HG02884 (cell line): Measurements from ENCODE around the gene PPIG.
"Not testable (repeated sequence)": the region's sequence is repeated elsewhere in the genome, so short reads cannot be mapped to it uniquely, and the experiment has no call there.

Experiments used
- ATAC-seq: cut with Tn5 transposase; IDR thresholded peaks from one replicate; pipeline ENCODE4 v1.9.1; 2021; ENCODE audit warnings: mild to moderate bottlenecking, moderate library complexity; ENCODE audit not compliant: unreplicated experiment

Gene PPIG

GRCh38 chr2:169661265-169661664, 77.1 kb downstream of the PPIG start:
- no peak for ATAC-seq

- ATAC-seq = no peak
Observed at GRCh38 chr2:169662744-169663143, 78.6 kb downstream of the PPIG start.

- ATAC-seq = no peak
Observed at GRCh38 chr2:169663247-169663646, 79.1 kb downstream of the PPIG start.

GRCh38 chr2:169664600-169664977, 80.4 kb downstream of the PPIG start:
- ATAC-seq = no peak

- no peak for ATAC-seq
Observed at GRCh38 chr2:169664978-169665930, 81.1 kb downstream of the PPIG start.

GRCh38 chr2:169667583-169667982, 83.4 kb downstream of the PPIG start:
- no peak for ATAC-seq

GRCh38 chr2:169670215-169670651, 86.1 kb downstream of the PPIG start:
- no peak for ATAC-seq

- ATAC-seq = no peak
Observed at GRCh38 chr2:169670937-169671336, 86.8 kb downstream of the PPIG start.

- ATAC-seq = no peak
Observed at GRCh38 chr2:169672406-169672805, 88.3 kb downstream of the PPIG start.

GRCh38 chr2:169673106-169673505, 89.0 kb downstream of the PPIG start:
- ATAC-seq = no peak

GRCh38 chr2:169673921-169674320, 89.8 kb downstream of the PPIG start:
- no peak for ATAC-seq

GRCh38 chr2:169676357-169676756, 92.2 kb downstream of the PPIG start:
- no peak for ATAC-seq

- ATAC-seq = no peak
Observed at GRCh38 chr2:169676850-169677249, 92.7 kb downstream of the PPIG start.

GRCh38 chr2:169683054-169683424, 98.9 kb downstream of the PPIG start:
- ATAC-seq = no peak

GRCh38 chr2:169683425-169684134, 99.4 kb downstream of the PPIG start:
- no peak for ATAC-seq

GRCh38 chr2:169684135-169684565, 100.0 kb downstream of the PPIG start:
- no peak for ATAC-seq

GRCh38 chr2:169684712-169685111, 100.6 kb downstream of the PPIG start:
- not testable (repeated sequence) for ATAC-seq

- ATAC-seq = not testable (repeated sequence)
Observed at GRCh38 chr2:169686825-169687224, 102.7 kb downstream of the PPIG start.

GRCh38 chr2:169687943-169688342, 103.8 kb downstream of the PPIG start:
- not testable (repeated sequence) for ATAC-seq

- no peak for ATAC-seq
Observed at GRCh38 chr2:169690958-169691357, 106.8 kb downstream of the PPIG start.
